ENCODE results near the gene MACIR.

DNA sequence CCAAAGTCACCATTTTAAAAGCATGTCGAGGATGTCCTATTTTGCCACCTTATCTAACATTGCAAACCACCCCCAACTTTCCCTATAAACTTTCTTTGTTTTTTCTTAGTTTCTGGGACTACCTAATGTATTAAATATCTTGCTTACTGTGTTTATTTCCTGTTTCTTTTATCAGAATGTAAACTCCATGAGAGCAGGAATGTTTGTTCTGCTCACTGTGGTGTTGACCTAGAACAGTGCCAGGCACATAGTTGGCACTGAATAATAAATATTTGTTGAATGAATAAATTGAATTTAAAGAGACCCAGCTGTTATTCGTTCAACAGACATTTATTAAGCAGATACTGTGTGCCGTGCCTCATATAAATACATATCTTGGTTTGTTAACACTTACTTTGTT, 35.2 kb downstream of the MACIR start:
- TF ChIP-seq CTCF (IDR thresholded peaks at IDR 0.05) (no peak), POLR2A (IDR thresholded peaks at IDR 0.05) (no peak)
